CD14-positive monocyte (primary cell): ENCODE data around the gene ACYP2. TPM values are rescaled to one million over a fixed set of nuclear protein-coding genes. Genes with fewer than 3 reads are reported as not detected.

ENCODE experiments used
- DNase-seq, 3 donors: peaks; one replicate each; pipeline ENCODE4 v3.0.0-alpha.2; 2011 to 2022
- H2AFZ ChIP-seq: 2 replicates; pipeline ENCODE4 v1.6.0; 2012; ENCODE audit warnings: mild to moderate bottlenecking, low read depth, low read length, inconsistent platforms; ENCODE audit not compliant: insufficient read depth, poor library complexity, severe bottlenecking
- H3K27ac ChIP-seq, 2 donors: 1 replicate in 1 of 2; 2 replicates in 1 of 2; pipeline ENCODE4 v1.5.1; 2012 to 2013; ENCODE audit warnings: low read length in 2 of 2, control low read depth in 1 of 2, inconsistent platforms in 1 of 2, low read depth in 1 of 2, mild to moderate bottlenecking in 1 of 2
- H3K27me3 ChIP-seq, 2 donors: one replicate each; pipeline versions ENCODE4 v1.6.0 to v1.6.1; 2011 to 2013; ENCODE audit warnings: low read length in 2 of 2; ENCODE audit not compliant: control insufficient read depth in 2 of 2, insufficient read depth in 2 of 2
- H3K36me3 ChIP-seq, 2 donors: replicated peaks in 1 of 2; 1 replicate in 1 of 2; 2 replicates in 1 of 2; pipeline versions ENCODE4 v1.5.1 to v1.6.1; 2012 to 2013; ENCODE audit warnings: low read length in 2 of 2, control low read depth in 1 of 2, inconsistent platforms in 1 of 2, mild to moderate bottlenecking in 1 of 2; ENCODE audit not compliant: insufficient read depth in 2 of 2, control insufficient read depth in 1 of 2
- H3K4me1 ChIP-seq, 2 donors: 1 replicate in 1 of 2; 2 replicates in 1 of 2; pipeline versions ENCODE4 v1.5.1 to v1.6.1; 2012 to 2013; ENCODE audit warnings: low read length in 2 of 2, control low read depth in 1 of 2, inconsistent platforms in 1 of 2, mild to moderate bottlenecking in 1 of 2, moderate library complexity in 1 of 2; ENCODE audit not compliant: insufficient read depth in 2 of 2, control insufficient read depth in 1 of 2
- H3K4me2 ChIP-seq: replicated peaks from 2 replicates; pipeline ENCODE3; 2012; ENCODE audit warnings: low read length, moderate library complexity, mild to moderate bottlenecking; ENCODE audit not compliant: poor library complexity, severe bottlenecking; ENCODE audit errors: extremely low read depth
- H3K4me3 ChIP-seq, 3 experiments: fragments of 200-600 bp in 1 of 3; sonication (generic) in 1 of 3; replicated peaks in 1 of 3; 1 replicate in 2 of 3; 2 replicates in 1 of 3; pipeline ENCODE4 v1.5.1; 2011 to 2013; ENCODE audit warnings: low read length in 3 of 3, mild to moderate bottlenecking in 3 of 3, control low read depth in 2 of 3, low read depth in 2 of 3, inconsistent platforms in 1 of 3, moderate library complexity in 1 of 3
- H3K79me2 ChIP-seq: 2 replicates; pipeline ENCODE4 v1.6.0; 2012; ENCODE audit warnings: mild to moderate bottlenecking, control low read depth, inconsistent platforms, low read length, moderate library complexity; ENCODE audit not compliant: insufficient read depth
- H3K9ac ChIP-seq: 2 replicates; pipeline ENCODE4 v1.6.0; 2017; ENCODE audit warnings: low read length, mild to moderate bottlenecking; ENCODE audit not compliant: insufficient read depth, poor library complexity, severe bottlenecking
- H3K9me3 ChIP-seq, 2 donors: replicated peaks in 1 of 2; 1 replicate in 1 of 2; 2 replicates in 1 of 2; pipeline versions ENCODE4 v1.5.1 to v1.6.1; 2012 to 2013; ENCODE audit warnings: low read length in 2 of 2, control low read depth in 1 of 2; ENCODE audit not compliant: control insufficient read depth in 1 of 2, insufficient read depth in 1 of 2
- H4K20me1 ChIP-seq: 2 replicates; pipeline ENCODE4 v1.6.0; 2012; ENCODE audit warnings: mild to moderate bottlenecking, low read length, control low read depth, moderate library complexity; ENCODE audit not compliant: insufficient read depth
- H3K27ac Mint-ChIP-seq, 7 donors: one replicate each; pipeline ENCODE4 v1.8.0; 2020; ENCODE audit warnings: mild to moderate bottlenecking in 7 of 7, mixed read lengths in 7 of 7, moderate library complexity in 6 of 7, inconsistent platforms in 2 of 7
- H3K27me3 Mint-ChIP-seq, 3 donors: one replicate each; pipeline ENCODE4 v1.8.0; 2021 to 2022; ENCODE audit warnings: low read depth in 3 of 3, mild to moderate bottlenecking in 3 of 3, mixed read lengths in 3 of 3, moderate library complexity in 3 of 3, inconsistent platforms in 1 of 3
- H3K36me3 Mint-ChIP-seq, 2 donors: one replicate each; pipeline ENCODE4 v1.8.0; 2020; ENCODE audit warnings: mixed read lengths in 2 of 2, inconsistent platforms in 1 of 2, mild to moderate bottlenecking in 1 of 2
- H3K4me1 Mint-ChIP-seq: one replicate; pipeline ENCODE4 v1.8.0; 2020; ENCODE audit warnings: mild to moderate bottlenecking, mixed read lengths
- H3K4me3 Mint-ChIP-seq, 2 donors: one replicate each; pipeline ENCODE4 v1.8.0; 2020; ENCODE audit warnings: mild to moderate bottlenecking in 2 of 2, mixed read lengths in 2 of 2, moderate library complexity in 1 of 2
- H3K9me3 Mint-ChIP-seq, 7 donors: one replicate each; pipeline ENCODE4 v1.8.0; 2020 to 2022; ENCODE audit warnings: mixed read lengths in 7 of 7, mild to moderate bottlenecking in 6 of 7, moderate library complexity in 6 of 7, inconsistent platforms in 2 of 7
- WGBS: methylation state at CpG from one replicate; pipeline ENCODE4 v1.1.5; 2013; ENCODE audit warnings: missing lambda C conversion rate; ENCODE audit not compliant: insufficient coverage; 5-methylcytosine and 5-hydroxymethylcytosine counted together
- intact Hi-C, 2 donors: fragments of 100-400 bp; cut with micrococcal nuclease; formaldehyde crosslinking; loops; one replicate each; pipeline versions ENCODE4 v1.15.0 to v1.15.1; 2023
- polyA plus RNA-seq, 3 donors: library from polyadenylated mRNA; depleted of rRNA in 1 of 3; unstranded in 2 of 3; stranded (reverse) in 1 of 3; fragments of 300-500 nt in 2 of 3; fragments of >200 nt in 1 of 3; fragmentation: Illumina TruSeq in 2 of 3; gene quantifications; 1 replicate in 2 of 3; 2 replicates in 1 of 3; pipeline ENCODE4 v1.2.3, GENCODE V29; 2012 to 2021
- TF ChIP-seq, protein P1 (sequence below): fragments of 200-600 bp; IDR thresholded peaks from one replicate; pipeline ENCODE4 v1.8.0; 2022; ENCODE audit warnings: antibody characterized with exemption, mild to moderate bottlenecking

Gene ACYP2
- polyA plus RNA-seq, 3 donors, result 6.2 to 10.8 (median 10.3) TPM

DNA sequence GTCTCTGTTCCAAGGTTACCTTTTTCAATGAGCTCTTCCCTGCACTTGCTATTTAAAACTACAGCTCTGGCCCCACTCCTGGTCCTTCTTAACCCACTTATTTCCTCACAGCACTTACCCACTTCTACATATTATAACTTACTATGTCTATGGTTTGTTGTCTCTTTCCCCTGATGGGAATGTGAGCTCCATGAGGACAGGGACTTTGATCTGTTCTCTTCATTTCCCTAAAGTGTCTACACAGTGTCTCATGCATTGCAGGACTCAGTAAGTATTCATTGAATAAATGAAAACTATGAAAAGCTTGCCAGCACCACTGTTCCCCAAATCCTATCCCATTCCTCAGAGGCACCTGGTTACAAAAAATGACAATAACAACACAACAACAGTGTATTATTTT lies 18.3 kb upstream of the ACYP2 start:
- Histone ChIP-seq H3K4me2 (no peak overlapping the region), H3K4me1 (no peaks in the 10 kb centered on the region), H4K20me1 (no peaks in the 10 kb centered on the region), H3K27ac (no peak overlapping the region), H3K4me3 (no peak overlapping the region), H3K9me3 (no peaks in the 10 kb centered on the region), H3K27me3 (no peaks in the 10 kb centered on the region), H3K79me2 (no peaks in the 10 kb centered on the region), H2AFZ (no peak overlapping the region), H3K9ac (no peak overlapping the region), H3K36me3 (no peaks in the 10 kb centered on the region)
- Mint-ChIP-seq H3K4me3 (no peak overlapping the region), H3K36me3 (no peaks in the 10 kb centered on the region), H3K27me3 (peaks cover 0 to 4% (median 0%) of the 10 kb centered on the region in 3 donors), H3K27ac (no peak overlapping the region), H3K9me3 (peaks cover 0 to 5% (median 2%) of the 10 kb centered on the region in 7 donors), H3K4me1 (peaks cover 2% of the 10 kb centered on the region)
- intact Hi-C loops, result no loop called here
- no peak for DNase-seq
- TF ChIP-seq, protein P1, sequence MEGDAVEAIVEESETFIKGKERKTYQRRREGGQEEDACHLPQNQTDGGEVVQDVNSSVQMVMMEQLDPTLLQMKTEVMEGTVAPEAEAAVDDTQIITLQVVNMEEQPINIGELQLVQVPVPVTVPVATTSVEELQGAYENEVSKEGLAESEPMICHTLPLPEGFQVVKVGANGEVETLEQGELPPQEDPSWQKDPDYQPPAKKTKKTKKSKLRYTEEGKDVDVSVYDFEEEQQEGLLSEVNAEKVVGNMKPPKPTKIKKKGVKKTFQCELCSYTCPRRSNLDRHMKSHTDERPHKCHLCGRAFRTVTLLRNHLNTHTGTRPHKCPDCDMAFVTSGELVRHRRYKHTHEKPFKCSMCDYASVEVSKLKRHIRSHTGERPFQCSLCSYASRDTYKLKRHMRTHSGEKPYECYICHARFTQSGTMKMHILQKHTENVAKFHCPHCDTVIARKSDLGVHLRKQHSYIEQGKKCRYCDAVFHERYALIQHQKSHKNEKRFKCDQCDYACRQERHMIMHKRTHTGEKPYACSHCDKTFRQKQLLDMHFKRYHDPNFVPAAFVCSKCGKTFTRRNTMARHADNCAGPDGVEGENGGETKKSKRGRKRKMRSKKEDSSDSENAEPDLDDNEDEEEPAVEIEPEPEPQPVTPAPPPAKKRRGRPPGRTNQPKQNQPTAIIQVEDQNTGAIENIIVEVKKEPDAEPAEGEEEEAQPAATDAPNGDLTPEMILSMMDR, result no peak

DNA sequence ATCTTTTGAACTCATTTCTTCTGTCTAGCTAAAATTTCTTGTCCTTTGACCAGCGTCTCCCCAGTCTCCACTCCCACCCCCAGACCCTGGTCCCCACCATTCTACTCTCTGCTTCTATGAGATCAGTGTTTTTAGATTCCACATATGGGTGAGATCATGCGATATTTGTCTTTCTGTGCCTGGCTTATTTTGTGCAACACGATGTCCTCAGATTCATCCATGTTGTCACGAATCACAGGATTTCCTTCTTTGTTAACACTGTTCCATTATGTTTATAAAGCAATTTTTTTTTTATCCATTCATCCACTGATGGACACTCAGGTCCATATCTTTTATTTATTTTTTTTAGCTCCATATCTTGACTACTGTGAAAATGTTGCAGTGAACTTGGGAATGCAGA lies 16.0 kb upstream of the ACYP2 start:
- peaks cover 0 to 7% (median 0%) of the 10 kb centered on the region in 3 donors for H3K27me3 Mint-ChIP-seq
- Histone ChIP-seq H3K9ac (no peak overlapping the region), H3K36me3 (no peaks in the 10 kb centered on the region), H4K20me1 (no peaks in the 10 kb centered on the region), H3K4me3 (no peak overlapping the region), H3K4me1 (no peaks in the 10 kb centered on the region), H3K9me3 (no peaks in the 10 kb centered on the region), H3K4me2 (no peak overlapping the region), H3K27ac (no peak overlapping the region), H3K27me3 (no peaks in the 10 kb centered on the region), H2AFZ (no peak overlapping the region), H3K79me2 (no peaks in the 10 kb centered on the region)
- H3K36me3 Mint-ChIP-seq, result no peaks in the 10 kb centered on the region
- H3K27ac Mint-ChIP-seq, result no peak overlapping the region
- H3K4me3 Mint-ChIP-seq, result no peak overlapping the region
- H3K9me3 Mint-ChIP-seq, result peaks cover 0 to 5% (median 2%) of the 10 kb centered on the region in 7 donors
- TF ChIP-seq, protein P1, result no peak
- peaks cover 6% of the 10 kb centered on the region for H3K4me1 Mint-ChIP-seq
- intact Hi-C loops, result no loop called here
- WGBS, result 93% methylated on average over 3 of the region's 4 CpGs
- no peak for DNase-seq
